Fibroblast of skin of back (primary cell): Measurements from ENCODE around the gene SERPING1.
A peak's percentile ranks its signal among the peaks of the same experiment; 100 is the strongest.
"Not testable (repeated sequence)": the region's sequence is repeated elsewhere in the genome, so short reads cannot be mapped to it uniquely, and the experiment has no call there.

ENCODE experiments used
- DNase-seq: peaks from one replicate; pipeline ENCODE4 v3.0.0-alpha.2; 2013

Gene SERPING1

GRCh38 chr11:57638005-57638781, 40.7 kb downstream of the SERPING1 start:
- DNase-seq: peak; percentile 93

- no peak for DNase-seq
Observed at GRCh38 chr11:57638811-57639320, 41.4 kb downstream of the SERPING1 start.

GRCh38 chr11:57639321-57640067, 42.0 kb downstream of the SERPING1 start:
- DNase-seq: peak; percentile 75

- DNase-seq: no peak
Observed at GRCh38 chr11:57640068-57640800, 42.7 kb downstream of the SERPING1 start.

- DNase-seq: peak; percentile 59
Observed at GRCh38 chr11:57641011-57641807, 43.7 kb downstream of the SERPING1 start.

GRCh38 chr11:57643802-57644201, 46.3 kb downstream of the SERPING1 start:
- DNase-seq: no peak

- DNase-seq: peak; percentile 65
Observed at GRCh38 chr11:57644748-57645688, 47.5 kb downstream of the SERPING1 start.

GRCh38 chr11:57645689-57646085, 48.2 kb downstream of the SERPING1 start:
- DNase-seq: no peak

GRCh38 chr11:57646194-57646798, 48.8 kb downstream of the SERPING1 start:
- DNase-seq: no peak

GRCh38 chr11:57646799-57647303, 49.4 kb downstream of the SERPING1 start:
- no peak for DNase-seq

- DNase-seq: no peak
Observed at GRCh38 chr11:57647372-57647771, 49.9 kb downstream of the SERPING1 start.

- DNase-seq: no peak
Observed at GRCh38 chr11:57647960-57648800, 50.7 kb downstream of the SERPING1 start.

- DNase-seq: peak; percentile 29
Observed at GRCh38 chr11:57648801-57649735, 51.6 kb downstream of the SERPING1 start.

GRCh38 chr11:57649826-57650738, 52.6 kb downstream of the SERPING1 start, which contains the start of gene YPEL4:
YPEL4 (minus strand) TSS chr11:57649912; CDS start chr11:57647107, 2,805 bp downstream.
- peak; percentile 82 for DNase-seq

GRCh38 chr11:57650739-57651090, 53.2 kb downstream of the SERPING1 start:
- DNase-seq: no peak

- DNase-seq: no peak
Observed at GRCh38 chr11:57651408-57651807, 53.9 kb downstream of the SERPING1 start.

- not testable (repeated sequence) for DNase-seq
Observed at GRCh38 chr11:57652230-57652629, 54.7 kb downstream of the SERPING1 start.
